Stimulated activated CD4-positive, alpha-beta T cell treated with anti-CD3 and anti-CD28 coated beads, Interleukin-12 subunit alpha, Interleukin-12 subunit beta, amount 100 ng/mL, for 24 hours (primary cell): ENCODE data around the gene FAM111A.
"Not testable (repeated sequence)": the region's sequence is repeated elsewhere in the genome, so short reads cannot be mapped to it uniquely, and the experiment has no call there.

Experiments used
- DNase-seq, 2 experiments: peaks; one replicate each; pipeline ENCODE4 v3.0.0-alpha.2; 2020; ENCODE audit warnings: low read depth in 2 of 2

FAM111A gene

GRCh38 chr11:59142530-59143507 lies at the start of gene FAM111A:
Gene FAM111A, plus strand, starts transcription at chr11:59142856. Its CDS starts 6,017 bp downstream, at chr11:59148873.
- DNase-seq: peak; percentile 65 to 77

- not testable (repeated sequence) for DNase-seq
These were observed 49.1 kb upstream of the FAM111A start for GRCh38 chr11:59093576-59093975.

GRCh38 chr11:59095225-59095624 lies 47.4 kb upstream of the FAM111A start:
- not testable (repeated sequence) for DNase-seq

- not testable (repeated sequence) for DNase-seq
These were observed 46.6 kb upstream of the FAM111A start for GRCh38 chr11:59095972-59096575.

GRCh38 chr11:59097113-59097708 lies 45.4 kb upstream of the FAM111A start:
- DNase-seq: peak; percentile 40 to 57

GRCh38 chr11:59097938-59098337 lies 44.7 kb upstream of the FAM111A start:
- not testable (repeated sequence) for DNase-seq

- DNase-seq: peak; percentile 34 to 60
These were observed 40.3 kb upstream of the FAM111A start for GRCh38 chr11:59102259-59102765.

- peak; percentile 46 to 67 for DNase-seq
These were observed 36.0 kb upstream of the FAM111A start, which contains the start of gene FAM111B for GRCh38 chr11:59106363-59107336. Gene FAM111B, plus strand, starts transcription at chr11:59107237. Its CDS starts 2,389 bp downstream, at chr11:59109626.

- not testable (repeated sequence) for DNase-seq
These were observed 34.9 kb upstream of the FAM111A start for GRCh38 chr11:59107721-59108120.

- no peak for DNase-seq
These were observed 30.2 kb upstream of the FAM111A start for GRCh38 chr11:59112494-59112893.

- DNase-seq: no peak
These were observed 28.3 kb upstream of the FAM111A start for GRCh38 chr11:59114344-59114743.

GRCh38 chr11:59115553-59115952 lies 27.1 kb upstream of the FAM111A start:
- DNase-seq: no peak

- no peak for DNase-seq
These were observed 24.9 kb upstream of the FAM111A start for GRCh38 chr11:59117774-59118173.

GRCh38 chr11:59119826-59120225 lies 22.8 kb upstream of the FAM111A start:
- DNase-seq: no peak

GRCh38 chr11:59135648-59136461 lies 6.8 kb upstream of the FAM111A start:
- DNase-seq: peak; percentile 75 to 86

GRCh38 chr11:59136551-59136950 lies 6.1 kb upstream of the FAM111A start:
- DNase-seq: not testable (repeated sequence)

GRCh38 chr11:59137190-59137589 lies 5.5 kb upstream of the FAM111A start:
- DNase-seq: no peak

GRCh38 chr11:59138643-59139042 lies 4.0 kb upstream of the FAM111A start:
- no peak for DNase-seq

- no peak for DNase-seq
These were observed 1.5 kb upstream of the FAM111A start for GRCh38 chr11:59141191-59141590.
